SK-N-SH treated with all-trans-retinoic acid at 6 μM for 48 hours (cell line): Measurements from ENCODE around the gene COPS2.

ENCODE experiments used
- ATAC-seq: fragments of 200-7000 bp; cut with Tn5 transposase; 3 replicates; pipeline ENCODE4 v1.9.1; 2020; ENCODE audit warnings: mild to moderate bottlenecking, moderate library complexity
- ARNTL ChIP-seq: fragments of 450-650 bp; formaldehyde crosslinking; IDR thresholded peaks from 2 replicates; pipeline ENCODE4 v1.5.0; 2020; ENCODE audit warnings: low read depth, mild to moderate bottlenecking, moderate library complexity, borderline replicate concordance
- BACH2 ChIP-seq: fragments of 250-450 bp; sonication (Bioruptor Pico); IDR thresholded peaks from 2 replicates; pipeline ENCODE4 v1.9.0; 2021; ENCODE audit warnings: mild to moderate bottlenecking, borderline replicate concordance
- CSDC2 ChIP-seq: fragments of 250-450 bp; sonication (Bioruptor Pico); IDR thresholded peaks from 2 replicates; pipeline ENCODE4 v1.5.0; 2020; ENCODE audit warnings: mild to moderate bottlenecking, moderate library complexity
- ESRRG ChIP-seq: fragments of 250-450 bp; sonication (Bioruptor Pico); IDR thresholded peaks from 2 replicates; pipeline ENCODE4 v1.6.1; 2021; ENCODE audit warnings: mild to moderate bottlenecking
- GLIS3 ChIP-seq: fragments of 250-450 bp; sonication (Bioruptor Pico); IDR thresholded peaks from 2 replicates; pipeline ENCODE4 v1.5.0; 2020; ENCODE audit warnings: mild to moderate bottlenecking, moderate library complexity
- ISL1 ChIP-seq: fragments of 250-450 bp; sonication (Bioruptor Pico); IDR thresholded peaks from 2 replicates; pipeline ENCODE4 v2.1.2; 2022; ENCODE audit warnings: mild to moderate bottlenecking, moderate library complexity
- OSR1 ChIP-seq: fragments of 250-450 bp; sonication (Bioruptor Pico); IDR thresholded peaks from 2 replicates; pipeline ENCODE4 v1.8.0; 2022; ENCODE audit warnings: moderate library complexity, mild to moderate bottlenecking, inconsistent platforms
- PPARA ChIP-seq: fragments of 250-450 bp; sonication (Bioruptor Pico); IDR thresholded peaks from 2 replicates; pipeline ENCODE4 v1.5.0; 2020; ENCODE audit warnings: mild to moderate bottlenecking, borderline replicate concordance
- SNAI2 ChIP-seq: fragments of 250-450 bp; sonication (Bioruptor Pico); IDR thresholded peaks from 2 replicates; pipeline ENCODE4 v1.5.0; 2020; ENCODE audit warnings: mild to moderate bottlenecking, moderate library complexity
- TCF4 ChIP-seq: fragments of 250-450 bp; sonication (Bioruptor Pico); IDR thresholded peaks from 2 replicates; pipeline ENCODE4 v1.8.0; 2021; ENCODE audit warnings: mild to moderate bottlenecking, moderate library complexity, borderline replicate concordance
- TOX ChIP-seq: fragments of 250-450 bp; sonication (Bioruptor Pico); IDR thresholded peaks from 2 replicates; pipeline ENCODE4 v1.8.0; 2021; ENCODE audit warnings: mild to moderate bottlenecking, moderate library complexity, borderline replicate concordance
- ZC3H10 ChIP-seq: fragments of 250-450 bp; sonication (Bioruptor Pico); IDR thresholded peaks from 2 replicates; pipeline ENCODE4 v1.5.1; 2021; ENCODE audit warnings: mild to moderate bottlenecking, moderate library complexity
- ZFP3 ChIP-seq: fragments of 250-450 bp; sonication (Bioruptor Pico); IDR thresholded peaks from 2 replicates; pipeline ENCODE4 v1.5.0; 2020; ENCODE audit warnings: mild to moderate bottlenecking, moderate library complexity
- ZNF565 ChIP-seq: fragments of 450-650 bp; formaldehyde crosslinking; conservative IDR thresholded peaks from 2 replicates; pipeline ENCODE4 v1.5.0; 2020; ENCODE audit warnings: low read depth, mild to moderate bottlenecking, moderate library complexity
- ZNF70 ChIP-seq: fragments of 450-650 bp; formaldehyde crosslinking; IDR thresholded peaks from 2 replicates; pipeline ENCODE4 v1.5.0; 2020; ENCODE audit warnings: mild to moderate bottlenecking, moderate library complexity
- ZNF8 ChIP-seq: fragments of 450-650 bp; formaldehyde crosslinking; IDR thresholded peaks from 2 replicates; pipeline ENCODE4 v1.5.0; 2020; ENCODE audit warnings: mild to moderate bottlenecking, moderate library complexity
- TF ChIP-seq, protein P1 (sequence below): fragments of 250-450 bp; sonication (Bioruptor Pico); IDR thresholded peaks from 2 replicates; pipeline ENCODE4 v1.8.0; 2021; ENCODE audit warnings: low read depth, mild to moderate bottlenecking, moderate library complexity, borderline replicate concordance
- TF ChIP-seq, protein P2 (sequence below): fragments of 250-450 bp; sonication (Bioruptor Pico); IDR thresholded peaks from 2 replicates; pipeline ENCODE4 v1.8.0; 2020; ENCODE audit warnings: mild to moderate bottlenecking, moderate library complexity, borderline replicate concordance
- TF ChIP-seq, protein P3 (sequence below): fragments of 250-450 bp; sonication (Bioruptor Pico); IDR thresholded peaks from 2 replicates; pipeline ENCODE4 v1.5.0; 2020; ENCODE audit warnings: mild to moderate bottlenecking, moderate library complexity
- TF ChIP-seq, protein P4 (sequence below): fragments of 250-450 bp; sonication (Bioruptor Pico); IDR thresholded peaks from 2 replicates; pipeline ENCODE4 v1.5.1; 2021; ENCODE audit warnings: mild to moderate bottlenecking, moderate library complexity

The COPS2 gene

DNA sequence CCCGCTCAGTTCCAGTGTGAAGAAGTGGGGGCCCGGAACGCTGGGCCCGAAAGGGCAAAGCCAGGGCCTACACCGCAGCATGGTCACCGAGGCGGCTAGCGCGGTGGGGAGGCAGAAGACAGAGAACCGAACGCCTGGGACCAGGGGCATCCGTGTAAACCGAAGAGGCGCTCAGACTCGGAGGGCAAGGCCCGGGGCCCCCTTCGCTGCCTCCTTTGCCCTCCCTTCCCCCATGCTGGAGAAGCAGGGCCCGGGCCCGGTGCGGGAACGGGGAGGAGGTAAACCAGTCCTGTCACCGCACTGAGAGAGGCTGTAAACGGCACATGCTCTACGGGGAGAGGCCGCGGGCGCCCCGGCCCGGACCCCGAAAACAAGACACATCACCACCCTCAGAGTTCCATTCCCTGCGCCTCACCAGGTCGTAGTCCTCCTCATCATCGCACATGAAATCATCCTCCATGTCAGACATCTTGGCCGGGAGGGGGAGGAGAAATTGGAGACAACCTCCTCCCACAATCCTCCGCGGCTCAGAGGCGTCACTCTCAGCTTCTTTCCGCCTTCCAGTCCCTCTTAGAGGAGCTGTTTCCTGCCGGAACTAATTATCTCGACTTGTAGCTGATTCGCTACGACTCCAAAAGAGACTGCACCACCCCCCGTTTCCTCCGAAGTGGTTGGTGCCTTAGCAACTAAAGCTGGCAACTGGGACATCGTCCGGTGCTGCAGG is at the start of gene COPS2:
Gene COPS2, minus strand, starts transcription at position 490 of the 724 bp plus-strand sequence. Its CDS starts 21 bp downstream, at position 469.
- TF ChIP-seq SNAI2: no peak
- TF ChIP-seq, protein P1, sequence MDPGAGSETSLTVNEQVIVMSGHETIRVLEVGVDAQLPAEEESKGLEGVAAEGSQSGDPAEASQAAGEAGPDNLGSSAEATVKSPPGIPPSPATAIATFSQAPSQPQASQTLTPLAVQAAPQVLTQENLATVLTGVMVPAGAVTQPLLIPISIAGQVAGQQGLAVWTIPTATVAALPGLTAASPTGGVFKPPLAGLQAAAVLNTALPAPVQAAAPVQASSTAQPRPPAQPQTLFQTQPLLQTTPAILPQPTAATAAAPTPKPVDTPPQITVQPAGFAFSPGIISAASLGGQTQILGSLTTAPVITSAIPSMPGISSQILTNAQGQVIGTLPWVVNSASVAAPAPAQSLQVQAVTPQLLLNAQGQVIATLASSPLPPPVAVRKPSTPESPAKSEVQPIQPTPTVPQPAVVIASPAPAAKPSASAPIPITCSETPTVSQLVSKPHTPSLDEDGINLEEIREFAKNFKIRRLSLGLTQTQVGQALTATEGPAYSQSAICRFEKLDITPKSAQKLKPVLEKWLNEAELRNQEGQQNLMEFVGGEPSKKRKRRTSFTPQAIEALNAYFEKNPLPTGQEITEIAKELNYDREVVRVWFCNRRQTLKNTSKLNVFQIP (CRISPR knock-in tag): peak; percentile 64; the same call in 1 of the 2 replicates
- TF ChIP-seq, protein P2, sequence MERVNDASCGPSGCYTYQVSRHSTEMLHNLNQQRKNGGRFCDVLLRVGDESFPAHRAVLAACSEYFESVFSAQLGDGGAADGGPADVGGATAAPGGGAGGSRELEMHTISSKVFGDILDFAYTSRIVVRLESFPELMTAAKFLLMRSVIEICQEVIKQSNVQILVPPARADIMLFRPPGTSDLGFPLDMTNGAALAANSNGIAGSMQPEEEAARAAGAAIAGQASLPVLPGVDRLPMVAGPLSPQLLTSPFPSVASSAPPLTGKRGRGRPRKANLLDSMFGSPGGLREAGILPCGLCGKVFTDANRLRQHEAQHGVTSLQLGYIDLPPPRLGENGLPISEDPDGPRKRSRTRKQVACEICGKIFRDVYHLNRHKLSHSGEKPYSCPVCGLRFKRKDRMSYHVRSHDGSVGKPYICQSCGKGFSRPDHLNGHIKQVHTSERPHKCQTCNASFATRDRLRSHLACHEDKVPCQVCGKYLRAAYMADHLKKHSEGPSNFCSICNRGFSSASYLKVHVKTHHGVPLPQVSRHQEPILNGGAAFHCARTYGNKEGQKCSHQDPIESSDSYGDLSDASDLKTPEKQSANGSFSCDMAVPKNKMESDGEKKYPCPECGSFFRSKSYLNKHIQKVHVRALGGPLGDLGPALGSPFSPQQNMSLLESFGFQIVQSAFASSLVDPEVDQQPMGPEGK: no peak
- no peak for TF ChIP-seq ZNF565

DNA sequence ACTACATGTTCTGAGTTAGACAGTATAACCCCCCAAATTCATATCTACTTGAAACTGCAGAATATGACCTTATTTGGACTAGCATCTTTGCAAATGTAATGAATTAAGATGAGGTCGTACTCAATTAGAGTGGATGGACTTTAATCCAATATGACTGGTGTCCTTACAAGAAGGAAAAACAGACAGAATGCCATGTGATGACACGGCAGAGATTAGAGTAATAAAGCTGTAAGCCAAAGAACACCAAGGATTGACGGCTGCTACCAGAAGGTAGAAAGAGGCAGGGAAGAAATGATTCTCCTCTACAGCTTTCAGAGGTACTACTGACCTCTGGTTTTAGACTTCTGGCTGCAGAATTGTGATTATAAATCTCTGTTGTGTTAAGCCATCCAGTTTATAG is 44.9 kb upstream of the COPS2 start:
- no peak for ATAC-seq
- TF ChIP-seq PPARA (CRISPR knock-in tag) (no peak), TCF4 (CRISPR knock-in tag) (no peak), ZC3H10 (CRISPR knock-in tag) (no peak), ARNTL (CRISPR knock-in tag) (no peak), TOX (no peak), CSDC2 (no peak), ISL1 (no peak), ZNF70 (CRISPR knock-in tag) (no peak), ESRRG (no peak), SNAI2 (no peak), ZNF565 (no peak), ZFP3 (CRISPR knock-in tag) (no peak), GLIS3 (CRISPR knock-in tag) (no peak), BACH2 (CRISPR knock-in tag) (no peak), ZNF8 (CRISPR knock-in tag) (no peak), OSR1 (CRISPR knock-in tag) (no peak)
- TF ChIP-seq, protein P3, sequence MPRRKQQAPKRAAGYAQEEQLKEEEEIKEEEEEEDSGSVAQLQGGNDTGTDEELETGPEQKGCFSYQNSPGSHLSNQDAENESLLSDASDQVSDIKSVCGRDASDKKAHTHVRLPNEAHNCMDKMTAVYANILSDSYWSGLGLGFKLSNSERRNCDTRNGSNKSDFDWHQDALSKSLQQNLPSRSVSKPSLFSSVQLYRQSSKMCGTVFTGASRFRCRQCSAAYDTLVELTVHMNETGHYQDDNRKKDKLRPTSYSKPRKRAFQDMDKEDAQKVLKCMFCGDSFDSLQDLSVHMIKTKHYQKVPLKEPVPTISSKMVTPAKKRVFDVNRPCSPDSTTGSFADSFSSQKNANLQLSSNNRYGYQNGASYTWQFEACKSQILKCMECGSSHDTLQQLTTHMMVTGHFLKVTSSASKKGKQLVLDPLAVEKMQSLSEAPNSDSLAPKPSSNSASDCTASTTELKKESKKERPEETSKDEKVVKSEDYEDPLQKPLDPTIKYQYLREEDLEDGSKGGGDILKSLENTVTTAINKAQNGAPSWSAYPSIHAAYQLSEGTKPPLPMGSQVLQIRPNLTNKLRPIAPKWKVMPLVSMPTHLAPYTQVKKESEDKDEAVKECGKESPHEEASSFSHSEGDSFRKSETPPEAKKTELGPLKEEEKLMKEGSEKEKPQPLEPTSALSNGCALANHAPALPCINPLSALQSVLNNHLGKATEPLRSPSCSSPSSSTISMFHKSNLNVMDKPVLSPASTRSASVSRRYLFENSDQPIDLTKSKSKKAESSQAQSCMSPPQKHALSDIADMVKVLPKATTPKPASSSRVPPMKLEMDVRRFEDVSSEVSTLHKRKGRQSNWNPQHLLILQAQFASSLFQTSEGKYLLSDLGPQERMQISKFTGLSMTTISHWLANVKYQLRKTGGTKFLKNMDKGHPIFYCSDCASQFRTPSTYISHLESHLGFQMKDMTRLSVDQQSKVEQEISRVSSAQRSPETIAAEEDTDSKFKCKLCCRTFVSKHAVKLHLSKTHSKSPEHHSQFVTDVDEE (CRISPR knock-in tag): no peak
- TF ChIP-seq, protein P4, sequence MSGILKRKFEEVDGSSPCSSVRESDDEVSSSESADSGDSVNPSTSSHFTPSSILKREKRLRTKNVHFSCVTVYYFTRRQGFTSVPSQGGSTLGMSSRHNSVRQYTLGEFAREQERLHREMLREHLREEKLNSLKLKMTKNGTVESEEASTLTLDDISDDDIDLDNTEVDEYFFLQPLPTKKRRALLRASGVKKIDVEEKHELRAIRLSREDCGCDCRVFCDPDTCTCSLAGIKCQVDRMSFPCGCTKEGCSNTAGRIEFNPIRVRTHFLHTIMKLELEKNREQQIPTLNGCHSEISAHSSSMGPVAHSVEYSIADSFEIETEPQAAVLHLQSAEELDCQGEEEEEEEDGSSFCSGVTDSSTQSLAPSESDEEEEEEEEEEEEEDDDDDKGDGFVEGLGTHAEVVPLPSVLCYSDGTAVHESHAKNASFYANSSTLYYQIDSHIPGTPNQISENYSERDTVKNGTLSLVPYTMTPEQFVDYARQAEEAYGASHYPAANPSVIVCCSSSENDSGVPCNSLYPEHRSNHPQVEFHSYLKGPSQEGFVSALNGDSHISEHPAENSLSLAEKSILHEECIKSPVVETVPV (CRISPR knock-in tag): no peak
- TF ChIP-seq, protein P2: no peak
- TF ChIP-seq, protein P1 (CRISPR knock-in tag): no peak

More for the DNA sequence above, at the start of gene COPS2:
- peak; percentile 97 for ATAC-seq
